Measurements from ENCODE around the gene TMEM151B. TPM values are rescaled to one million over a fixed set of nuclear protein-coding genes. Genes with fewer than 3 reads are reported as not detected.

The TMEM151B gene
- total and polyA plus RNA-seq, 2 of the 13 experiments (the other 11 are each of a cell fraction or from before 2014, with no cell fraction given) = not detected

DNA sequence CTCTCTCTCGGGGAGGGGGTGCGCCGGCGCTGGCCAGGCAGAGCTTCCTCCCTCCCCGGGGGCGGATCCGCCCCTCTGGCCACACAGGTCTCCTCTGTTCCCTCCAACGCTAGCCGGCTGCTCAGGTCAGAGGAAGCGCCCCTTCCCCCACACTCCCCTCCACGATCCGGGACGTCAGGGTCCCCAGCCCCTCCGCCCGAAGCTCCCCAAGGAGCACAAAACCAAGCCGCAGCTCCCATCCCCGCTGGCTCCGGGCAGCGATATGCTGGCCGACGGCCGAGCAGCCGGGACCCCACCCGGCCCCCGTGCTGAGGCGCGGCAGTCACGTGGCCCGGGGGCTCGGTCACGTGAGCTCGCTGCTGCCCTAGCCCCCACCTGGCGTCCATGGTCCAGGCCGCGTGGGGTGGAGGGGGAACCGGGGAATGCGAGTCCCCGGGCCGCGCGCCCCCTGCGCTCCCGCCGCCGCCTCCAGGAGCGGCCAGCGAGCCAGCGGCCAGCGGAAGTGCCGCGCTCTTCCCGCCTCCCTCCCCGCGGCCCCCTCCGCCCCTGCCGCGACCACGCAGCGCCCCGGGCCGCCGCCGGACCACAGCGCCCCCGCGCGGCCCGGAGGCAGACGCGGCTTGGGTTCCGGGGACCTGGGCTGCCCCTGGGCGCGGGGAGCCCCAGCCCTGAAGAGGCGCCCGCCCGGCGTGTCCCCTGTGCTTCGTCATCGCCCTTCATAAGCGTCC, 13.1 kb upstream of the TMEM151B start, which contains the start of gene SLC35B2 (continued):
- TF ChIP-seq GATA4 (IDR thresholded peaks at IDR 0.05; ENCODE audit: borderline replicate concordance, low read depth) (no peak), MEIS1 (CRISPR knock-in tag; IDR thresholded peaks at IDR 0.05; ENCODE audit: borderline replicate concordance) (no peak; the same call in none of the 2 replicates), CHD4 (IDR thresholded peaks at IDR 0.05; ENCODE audit: borderline replicate concordance, low read length) (no peak), MATR3 (CRISPR knock-in tag; IDR thresholded peaks at IDR 0.05) (no peak), ZBTB3 (CRISPR knock-in tag; IDR thresholded peaks at IDR 0.05; ENCODE audit: borderline replicate concordance, low read depth) (no peak), FOSL1 (CRISPR knock-in tag; IDR thresholded peaks at IDR 0.05; ENCODE audit: borderline replicate concordance) (no peak), IRX3 (CRISPR knock-in tag; IDR thresholded peaks at IDR 0.05; ENCODE audit: borderline replicate concordance, low read depth) (0 out of 2 replicates have a peak, but pooled peaks have one; percentile 88), NFKB2 (CRISPR knock-in tag; IDR thresholded peaks at IDR 0.05; ENCODE audit: borderline replicate concordance) (peak; percentile 71; the same call in 1 of the 2 replicates), HNRNPK (IDR thresholded peaks at IDR 0.05; ENCODE audit: low read depth, low read length, poor library complexity, severe bottlenecking) (peak; percentile 88), ZNF777 (CRISPR knock-in tag; IDR thresholded peaks at IDR 0.05) (no peak)
- TF ChIP-seq, protein P1, sequence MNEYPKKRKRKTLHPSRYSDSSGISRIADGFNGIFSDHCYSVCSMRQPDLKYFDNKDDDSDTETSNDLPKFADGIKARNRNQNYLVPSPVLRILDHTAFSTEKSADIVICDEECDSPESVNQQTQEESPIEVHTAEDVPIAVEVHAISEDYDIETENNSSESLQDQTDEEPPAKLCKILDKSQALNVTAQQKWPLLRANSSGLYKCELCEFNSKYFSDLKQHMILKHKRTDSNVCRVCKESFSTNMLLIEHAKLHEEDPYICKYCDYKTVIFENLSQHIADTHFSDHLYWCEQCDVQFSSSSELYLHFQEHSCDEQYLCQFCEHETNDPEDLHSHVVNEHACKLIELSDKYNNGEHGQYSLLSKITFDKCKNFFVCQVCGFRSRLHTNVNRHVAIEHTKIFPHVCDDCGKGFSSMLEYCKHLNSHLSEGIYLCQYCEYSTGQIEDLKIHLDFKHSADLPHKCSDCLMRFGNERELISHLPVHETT (CRISPR knock-in tag; conservative IDR thresholded peaks at IDR 0.05) = peak; percentile 98
- TF ChIP-seq, protein P2, sequence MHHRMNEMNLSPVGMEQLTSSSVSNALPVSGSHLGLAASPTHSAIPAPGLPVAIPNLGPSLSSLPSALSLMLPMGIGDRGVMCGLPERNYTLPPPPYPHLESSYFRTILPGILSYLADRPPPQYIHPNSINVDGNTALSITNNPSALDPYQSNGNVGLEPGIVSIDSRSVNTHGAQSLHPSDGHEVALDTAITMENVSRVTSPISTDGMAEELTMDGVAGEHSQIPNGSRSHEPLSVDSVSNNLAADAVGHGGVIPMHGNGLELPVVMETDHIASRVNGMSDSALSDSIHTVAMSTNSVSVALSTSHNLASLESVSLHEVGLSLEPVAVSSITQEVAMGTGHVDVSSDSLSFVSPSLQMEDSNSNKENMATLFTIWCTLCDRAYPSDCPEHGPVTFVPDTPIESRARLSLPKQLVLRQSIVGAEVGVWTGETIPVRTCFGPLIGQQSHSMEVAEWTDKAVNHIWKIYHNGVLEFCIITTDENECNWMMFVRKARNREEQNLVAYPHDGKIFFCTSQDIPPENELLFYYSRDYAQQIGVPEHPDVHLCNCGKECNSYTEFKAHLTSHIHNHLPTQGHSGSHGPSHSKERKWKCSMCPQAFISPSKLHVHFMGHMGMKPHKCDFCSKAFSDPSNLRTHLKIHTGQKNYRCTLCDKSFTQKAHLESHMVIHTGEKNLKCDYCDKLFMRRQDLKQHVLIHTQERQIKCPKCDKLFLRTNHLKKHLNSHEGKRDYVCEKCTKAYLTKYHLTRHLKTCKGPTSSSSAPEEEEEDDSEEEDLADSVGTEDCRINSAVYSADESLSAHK (CRISPR knock-in tag; IDR thresholded peaks at IDR 0.05; ENCODE audit: borderline replicate concordance) = 0 out of 2 replicates have a peak, but pooled peaks have one; percentile 13
- TF ChIP-seq, protein P3, sequence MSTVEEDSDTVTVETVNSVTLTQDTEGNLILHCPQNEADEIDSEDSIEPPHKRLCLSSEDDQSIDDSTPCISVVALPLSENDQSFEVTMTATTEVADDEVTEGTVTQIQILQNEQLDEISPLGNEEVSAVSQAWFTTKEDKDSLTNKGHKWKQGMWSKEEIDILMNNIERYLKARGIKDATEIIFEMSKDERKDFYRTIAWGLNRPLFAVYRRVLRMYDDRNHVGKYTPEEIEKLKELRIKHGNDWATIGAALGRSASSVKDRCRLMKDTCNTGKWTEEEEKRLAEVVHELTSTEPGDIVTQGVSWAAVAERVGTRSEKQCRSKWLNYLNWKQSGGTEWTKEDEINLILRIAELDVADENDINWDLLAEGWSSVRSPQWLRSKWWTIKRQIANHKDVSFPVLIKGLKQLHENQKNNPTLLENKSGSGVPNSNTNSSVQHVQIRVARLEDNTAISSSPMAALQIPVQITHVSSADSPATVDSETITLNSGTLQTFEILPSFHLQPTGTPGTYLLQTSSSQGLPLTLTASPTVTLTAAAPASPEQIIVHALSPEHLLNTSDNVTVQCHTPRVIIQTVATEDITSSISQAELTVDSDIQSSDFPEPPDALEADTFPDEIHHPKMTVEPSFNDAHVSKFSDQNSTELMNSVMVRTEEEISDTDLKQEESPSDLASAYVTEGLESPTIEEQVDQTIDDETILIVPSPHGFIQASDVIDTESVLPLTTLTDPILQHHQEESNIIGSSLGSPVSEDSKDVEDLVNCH (CRISPR knock-in tag; IDR thresholded peaks at IDR 0.05) = 0 out of 2 replicates have a peak, but pooled peaks have one; percentile 74
- TF ChIP-seq, protein P4, sequence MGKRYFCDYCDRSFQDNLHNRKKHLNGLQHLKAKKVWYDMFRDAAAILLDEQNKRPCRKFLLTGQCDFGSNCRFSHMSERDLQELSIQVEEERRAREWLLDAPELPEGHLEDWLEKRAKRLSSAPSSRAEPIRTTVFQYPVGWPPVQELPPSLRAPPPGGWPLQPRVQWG (CRISPR knock-in tag; IDR thresholded peaks at IDR 0.05; ENCODE audit: borderline replicate concordance, low read depth) = no peak
- TF ChIP-seq, protein P5, sequence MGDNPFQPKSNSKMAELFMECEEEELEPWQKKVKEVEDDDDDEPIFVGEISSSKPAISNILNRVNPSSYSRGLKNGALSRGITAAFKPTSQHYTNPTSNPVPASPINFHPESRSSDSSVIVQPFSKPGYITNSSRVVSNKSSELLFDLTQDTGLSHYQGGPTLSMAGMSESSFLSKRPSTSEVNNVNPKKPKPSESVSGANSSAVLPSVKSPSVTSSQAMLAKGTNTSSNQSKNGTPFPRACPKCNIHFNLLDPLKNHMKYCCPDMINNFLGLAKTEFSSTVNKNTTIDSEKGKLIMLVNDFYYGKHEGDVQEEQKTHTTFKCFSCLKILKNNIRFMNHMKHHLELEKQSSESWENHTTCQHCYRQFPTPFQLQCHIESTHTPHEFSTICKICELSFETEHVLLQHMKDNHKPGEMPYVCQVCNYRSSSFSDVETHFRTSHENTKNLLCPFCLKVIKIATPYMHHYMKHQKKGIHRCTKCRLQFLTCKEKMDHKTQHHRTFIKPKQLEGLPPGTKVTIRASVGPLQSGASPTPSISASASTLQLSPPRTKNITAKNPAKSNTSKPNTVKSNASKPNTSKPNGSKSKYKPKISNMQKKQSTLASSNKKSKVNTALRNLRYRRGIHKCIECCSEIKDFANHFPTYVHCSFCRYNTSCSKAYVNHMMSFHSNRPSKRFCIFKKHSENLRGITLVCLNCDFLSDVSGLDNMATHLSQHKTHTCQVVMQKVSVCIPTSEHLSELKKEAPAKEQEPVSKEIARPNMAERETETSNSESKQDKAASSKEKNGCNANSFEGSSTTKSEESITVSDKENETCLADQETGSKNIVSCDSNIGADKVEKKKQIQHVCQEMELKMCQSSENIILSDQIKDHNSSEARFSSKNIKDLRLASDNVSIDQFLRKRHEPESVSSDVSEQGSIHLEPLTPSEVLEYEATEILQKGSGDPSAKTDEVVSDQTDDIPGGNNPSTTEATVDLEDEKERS (CRISPR knock-in tag; IDR thresholded peaks at IDR 0.05) = 0 out of 2 replicates have a peak, but pooled peaks have one; percentile 58
- TF ChIP-seq, protein P6, sequence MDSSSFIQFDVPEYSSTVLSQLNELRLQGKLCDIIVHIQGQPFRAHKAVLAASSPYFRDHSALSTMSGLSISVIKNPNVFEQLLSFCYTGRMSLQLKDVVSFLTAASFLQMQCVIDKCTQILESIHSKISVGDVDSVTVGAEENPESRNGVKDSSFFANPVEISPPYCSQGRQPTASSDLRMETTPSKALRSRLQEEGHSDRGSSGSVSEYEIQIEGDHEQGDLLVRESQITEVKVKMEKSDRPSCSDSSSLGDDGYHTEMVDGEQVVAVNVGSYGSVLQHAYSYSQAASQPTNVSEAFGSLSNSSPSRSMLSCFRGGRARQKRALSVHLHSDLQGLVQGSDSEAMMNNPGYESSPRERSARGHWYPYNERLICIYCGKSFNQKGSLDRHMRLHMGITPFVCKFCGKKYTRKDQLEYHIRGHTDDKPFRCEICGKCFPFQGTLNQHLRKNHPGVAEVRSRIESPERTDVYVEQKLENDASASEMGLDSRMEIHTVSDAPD (CRISPR knock-in tag; IDR thresholded peaks at IDR 0.05) = no peak; the same call in none of the 2 replicates

Data from HepG2 (cell line).